Measurements from ENCODE around the gene HOXC10. TPM values are rescaled to one million over a fixed set of nuclear protein-coding genes. Genes with fewer than 3 reads are reported as not detected.

Gene HOXC10
- polyA plus RNA-seq, 3 donors from 2014 or later = not detected

- peak overlapping the region in 2 of 5 donors; percentile 18 to 66 for H3K4me3 Mint-ChIP-seq
- peaks cover 29 to 49% of the 10 kb centered on the region in 2 donors for H3K4me1 Mint-ChIP-seq
- DNase-seq = no peak
- peaks cover 0 to 6% (median under 1%) of the 10 kb centered on the region in 6 donors for H3K9me3 Mint-ChIP-seq
- H3K36me3 Mint-ChIP-seq = no peaks in the 10 kb centered on the region
- H3K27ac Mint-ChIP-seq = no peak overlapping the region
- peaks cover 49 to 80% (median 75%) of the 10 kb centered on the region in 3 donors for H3K27me3 Mint-ChIP-seq (ENCODE audit: low read depth in 3 of 3)
Measured at GRCh38 chr12:53964315-53964713, 20.6 kb upstream of the HOXC10 start.

GRCh38 chr12:53965281-53966084, 19.5 kb upstream of the HOXC10 start:
- peaks cover 26 to 40% of the 10 kb centered on the region in 2 donors for H3K4me1 Mint-ChIP-seq
- peaks cover 52 to 74% (median 68%) of the 10 kb centered on the region in 3 donors for H3K27me3 Mint-ChIP-seq (ENCODE audit: low read depth in 3 of 3)
- H3K4me3 Mint-ChIP-seq = peak overlapping the region; percentile 3 to 66 (median 28)
- H3K9me3 Mint-ChIP-seq = peaks cover 0 to 6% (median under 1%) of the 10 kb centered on the region in 6 donors
- no peaks in the 10 kb centered on the region for H3K36me3 Mint-ChIP-seq
- DNase-seq = no peak
- H3K27ac Mint-ChIP-seq = no peak overlapping the region

GRCh38 chr12:53966085-53966384, 18.9 kb upstream of the HOXC10 start:
- peaks cover 0 to 6% (median 0%) of the 10 kb centered on the region in 6 donors for H3K9me3 Mint-ChIP-seq
- peaks cover 24 to 37% of the 10 kb centered on the region in 2 donors for H3K4me1 Mint-ChIP-seq
- H3K27me3 Mint-ChIP-seq (ENCODE audit: low read depth in 3 of 3) = peaks cover 56 to 78% (median 72%) of the 10 kb centered on the region in 3 donors
- peak overlapping the region in 2 of 5 donors; percentile 34 to 66 for H3K4me3 Mint-ChIP-seq
- no peak for DNase-seq
- peak overlapping the region in 1 of 6 donors; percentile 1 for H3K27ac Mint-ChIP-seq
- no peaks in the 10 kb centered on the region for H3K36me3 Mint-ChIP-seq

- Mint-ChIP-seq H3K36me3 (no peaks in the 10 kb centered on the region), H3K27ac (peak overlapping the region in 1 of 6 donors; percentile 1), H3K4me3 (peak overlapping the region in 4 of 5 donors; percentile 14 to 66 (median 26)), H3K9me3 (peaks cover 0 to 6% (median 0%) of the 10 kb centered on the region in 6 donors), H3K4me1 (peaks cover 24 to 37% of the 10 kb centered on the region in 2 donors), H3K27me3 (ENCODE audit: low read depth in 3 of 3) (peaks cover 62 to 78% (median 77%) of the 10 kb centered on the region in 3 donors)
- DNase-seq = no peak
Measured at GRCh38 chr12:53966385-53967133, 18.4 kb upstream of the HOXC10 start.

GRCh38 chr12:53967421-53967925, 17.5 kb upstream of the HOXC10 start:
- Mint-ChIP-seq H3K27ac (no peak overlapping the region), H3K9me3 (peaks cover 0 to 6% (median 0%) of the 10 kb centered on the region in 6 donors), H3K4me3 (peak overlapping the region in 1 of 5 donors; percentile 41), H3K36me3 (no peaks in the 10 kb centered on the region), H3K27me3 (ENCODE audit: low read depth in 3 of 3) (peaks cover 67 to 79% (median 78%) of the 10 kb centered on the region in 3 donors), H3K4me1 (peaks cover 24 to 37% of the 10 kb centered on the region in 2 donors)
- no peak for DNase-seq

GRCh38 chr12:53968214-53969127, 16.5 kb upstream of the HOXC10 start:
- no peak overlapping the region for H3K27ac Mint-ChIP-seq

GRCh38 chr12:53969588-53970259, 15.2 kb upstream of the HOXC10 start:
- H3K4me1 Mint-ChIP-seq = peaks cover 29 to 36% of the 10 kb centered on the region in 2 donors

More at GRCh38 chr12:53968214-53969127, 16.5 kb upstream of the HOXC10 start:
- H3K27me3 Mint-ChIP-seq (ENCODE audit: low read depth in 3 of 3) = peaks cover 67 to 80% (median 78%) of the 10 kb centered on the region in 3 donors
- H3K36me3 Mint-ChIP-seq = no peaks in the 10 kb centered on the region
- no peak overlapping the region for H3K4me3 Mint-ChIP-seq
- DNase-seq = no peak
- peaks cover 0 to 12% (median 0%) of the 10 kb centered on the region in 6 donors for H3K9me3 Mint-ChIP-seq
- peaks cover 30 to 40% of the 10 kb centered on the region in 2 donors for H3K4me1 Mint-ChIP-seq

GRCh38 chr12:53970451-53970850, 14.5 kb upstream of the HOXC10 start:
- Mint-ChIP-seq H3K4me3 (no peak overlapping the region), H3K36me3 (no peaks in the 10 kb centered on the region), H3K27ac (no peak overlapping the region), H3K4me1 (peaks cover 30 to 36% of the 10 kb centered on the region in 2 donors), H3K9me3 (peaks cover 0 to 17% (median 0%) of the 10 kb centered on the region in 6 donors), H3K27me3 (ENCODE audit: low read depth in 3 of 3) (peaks cover 71 to 76% (median 73%) of the 10 kb centered on the region in 3 donors)
- no peak for DNase-seq

More at GRCh38 chr12:53969588-53970259, 15.2 kb upstream of the HOXC10 start:
- Mint-ChIP-seq H3K9me3 (peaks cover 0 to 17% (median 0%) of the 10 kb centered on the region in 6 donors), H3K36me3 (no peaks in the 10 kb centered on the region), H3K27me3 (ENCODE audit: low read depth in 3 of 3) (peaks cover 69 to 75% (median 75%) of the 10 kb centered on the region in 3 donors), H3K27ac (no peak overlapping the region), H3K4me3 (no peak overlapping the region)
- no peak for DNase-seq

- Mint-ChIP-seq H3K27me3 (ENCODE audit: low read depth in 3 of 3) (peaks cover 71 to 76% (median 71%) of the 10 kb centered on the region in 3 donors), H3K9me3 (peaks cover 0 to 17% (median 0%) of the 10 kb centered on the region in 6 donors), H3K36me3 (no peaks in the 10 kb centered on the region), H3K4me3 (no peak overlapping the region), H3K27ac (no peak overlapping the region), H3K4me1 (peaks cover 31 to 36% of the 10 kb centered on the region in 2 donors)
- DNase-seq = no peak
Measured at GRCh38 chr12:53971129-53971528, 13.8 kb upstream of the HOXC10 start.

GRCh38 chr12:53971686-53972085, 13.3 kb upstream of the HOXC10 start:
- Mint-ChIP-seq H3K4me1 (peaks cover 25 to 32% of the 10 kb centered on the region in 2 donors), H3K9me3 (peaks cover 0 to 17% (median 0%) of the 10 kb centered on the region in 6 donors), H3K36me3 (no peaks in the 10 kb centered on the region), H3K4me3 (no peak overlapping the region), H3K27me3 (ENCODE audit: low read depth in 3 of 3) (peaks cover 71 to 75% (median 73%) of the 10 kb centered on the region in 3 donors), H3K27ac (peak overlapping the region in 1 of 6 donors; percentile 67)
- no peak for DNase-seq

- peak overlapping the region in 1 of 6 donors; percentile 67 for H3K27ac Mint-ChIP-seq
- peaks cover 25 to 36% of the 10 kb centered on the region in 2 donors for H3K4me1 Mint-ChIP-seq
- DNase-seq = no peak
Measured at GRCh38 chr12:53972152-53972702, 12.7 kb upstream of the HOXC10 start.

GRCh38 chr12:53972722-53973235, 12.2 kb upstream of the HOXC10 start, which contains the start of gene HOXC11:
HOXC11 (plus strand) TSS chr12:53973126; CDS start chr12:53973242, 116 bp downstream.
- no peaks in the 10 kb centered on the region for H3K36me3 Mint-ChIP-seq
- peaks cover 21 to 38% of the 10 kb centered on the region in 2 donors for H3K4me1 Mint-ChIP-seq
- no peak for DNase-seq
- H3K4me3 Mint-ChIP-seq = peak within 1 kb of the TSS; percentile 73 to 85 (median 80)
- peak within 1 kb of the TSS in 2 of 6 donors; percentile 37 to 67 for H3K27ac Mint-ChIP-seq
- H3K27me3 Mint-ChIP-seq (ENCODE audit: low read depth in 3 of 3) = peaks cover 71 to 78% (median 76%) of the 10 kb centered on the region in 3 donors
- peaks cover 0 to 13% (median 0%) of the 10 kb centered on the region in 6 donors for H3K9me3 Mint-ChIP-seq

More at GRCh38 chr12:53972152-53972702, 12.7 kb upstream of the HOXC10 start:
- peaks cover 0 to 15% (median 0%) of the 10 kb centered on the region in 6 donors for H3K9me3 Mint-ChIP-seq
- H3K27me3 Mint-ChIP-seq (ENCODE audit: low read depth in 3 of 3) = peaks cover 71 to 78% (median 77%) of the 10 kb centered on the region in 3 donors
- H3K4me3 Mint-ChIP-seq = peak overlapping the region in 2 of 5 donors; percentile 3 to 38
- H3K36me3 Mint-ChIP-seq = no peaks in the 10 kb centered on the region

Measured in immature natural killer cell (primary cell).